K562 (cell line): Measurements from ENCODE around the gene CTIF. TPM values are rescaled to one million over a fixed set of nuclear protein-coding genes. Genes with fewer than 3 reads are reported as not detected.

Experiments used
- ATAC-seq: fragments of 200-7000 bp; cut with Tn5 transposase; 3 replicates; pipeline ENCODE4 v1.9.1; 2020; ENCODE audit warnings: moderate library complexity
- BruUV-seq: library from RNA; stranded (reverse); fragments of 400-500 nt; replicated peaks from 2 replicates; lab custom pipeline; 2021; lab: Mats Ljungman, UMichigan
- CTCF ChIA-PET: fragments of 300-600 bp; formaldehyde crosslinking; extraction: SDS; loops from one replicate; lab custom pipeline; 2021; ENCODE audit warnings: low intra/inter-chr PET ratio; lab: Yijun Ruan, JAX
- POLR2A ChIA-PET: fragments of 300-600, 350-650 bp; sonication (Branson Sonifier 250); formaldehyde crosslinking; extraction: SDS; loops from one replicate; lab custom pipeline; 2021; ENCODE audit warnings: antibody characterized with exemption, inconsistent platforms; lab: Yijun Ruan, JAX
- DNase-seq, 4 experiments: peaks; one replicate each; pipeline versions ENCODE4 v3.0.0 to v3.0.0-alpha.2; 2011 to 2018; ENCODE audit warnings: low spot score in 3 of 4, mixed read lengths in 3 of 4; ENCODE audit errors: extremely low read depth in 1 of 4
- FAIRE-seq: peaks from 2 replicates; lab custom pipeline; 2011; peaks lifted over from hg19 to GRCh38; lab: Jason Lieb, UNC
- H2AFZ ChIP-seq: 2 replicates; pipeline ENCODE4 v1.6.0; 2011; ENCODE audit warnings: low read depth, low read length, control low read depth, inconsistent platforms
- H3K27ac ChIP-seq: fragments of 200-600 bp; 3 replicates; pipeline ENCODE4 v1.8.0; 2011; ENCODE audit warnings: low read depth, mild to moderate bottlenecking, control low read depth, inconsistent platforms, low read length, moderate library complexity, mixed read lengths; ENCODE audit errors: extremely low read depth
- H3K27me3 ChIP-seq, 2 experiments: fragments of 300-600 bp in 1 of 2; 2 replicates in 1 of 2; 3 replicates in 1 of 2; pipeline versions ENCODE4 v1.6.0 to v1.8.0; 2011; ENCODE audit warnings: inconsistent platforms in 2 of 2, low read length in 2 of 2, mild to moderate bottlenecking in 1 of 2, mixed read lengths in 1 of 2, moderate library complexity in 1 of 2; ENCODE audit not compliant: control insufficient read depth in 2 of 2, insufficient read depth in 2 of 2
- H3K36me3 ChIP-seq: fragments of 300-600 bp; 3 replicates; pipeline ENCODE4 v1.8.0; 2011; ENCODE audit warnings: mild to moderate bottlenecking, low read length, inconsistent platforms; ENCODE audit not compliant: control insufficient read depth, insufficient read depth
- H3K4me1 ChIP-seq, 2 experiments: fragments of 200-600 bp in 1 of 2; replicated peaks in 1 of 2; 2 replicates in 1 of 2; 3 replicates in 1 of 2; pipeline versions ENCODE4 v1.5.1 to v1.8.0; 2011; ENCODE audit warnings: inconsistent platforms in 2 of 2, low read length in 2 of 2, mild to moderate bottlenecking in 1 of 2, mixed read lengths in 1 of 2, moderate library complexity in 1 of 2; ENCODE audit not compliant: control insufficient read depth in 2 of 2, insufficient read depth in 2 of 2
- H3K4me2 ChIP-seq: 2 replicates; pipeline ENCODE4 v1.6.1; 2011; ENCODE audit warnings: low read length, control low read depth, inconsistent platforms, mixed read lengths; ENCODE audit not compliant: insufficient read depth
- H3K4me3 ChIP-seq: fragments of 200-600 bp; sonication (generic), shearing (Covaris generic); 2 replicates; pipeline ENCODE4 v1.5.1; 2016; ENCODE audit warnings: control low read depth, inconsistent platforms
- H3K79me2 ChIP-seq: fragments of 200-600 bp; 3 replicates; pipeline ENCODE4 v1.8.0; 2011; ENCODE audit warnings: low read length, inconsistent platforms; ENCODE audit not compliant: control insufficient read depth, insufficient read depth
- H3K9ac ChIP-seq, 2 experiments: 2 replicates each; pipeline versions ENCODE4 v1.6.0 to v1.6.1; 2011; ENCODE audit warnings: low read depth in 2 of 2, low read length in 2 of 2, control low read depth in 1 of 2, inconsistent platforms in 1 of 2, mild to moderate bottlenecking in 1 of 2, mixed read lengths in 1 of 2; ENCODE audit not compliant: insufficient read depth in 1 of 2
- H3K9me1 ChIP-seq: one replicate; pipeline ENCODE4 v1.6.0; 2011; ENCODE audit warnings: inconsistent platforms, mild to moderate bottlenecking, low read length, moderate library complexity; ENCODE audit not compliant: control insufficient read depth, insufficient read depth
- H3K9me3 ChIP-seq: replicated peaks from 2 replicates; pipeline ENCODE4 v1.5.1; 2011; ENCODE audit warnings: low read depth, low read length, inconsistent platforms; ENCODE audit not compliant: control insufficient read depth, insufficient read depth
- H4K20me1 ChIP-seq: replicated peaks from 2 replicates; pipeline ENCODE4 v1.6.1; 2011; ENCODE audit warnings: low read length, inconsistent platforms, mixed read lengths; ENCODE audit not compliant: control insufficient read depth, insufficient read depth
- CHD1 ChIP-seq: fragments of 200-600 bp; sonication (generic); IDR thresholded peaks from one replicate; pipeline ENCODE4 v1.6.1; 2012; ENCODE audit warnings: mild to moderate bottlenecking, moderate library complexity, low read length, inconsistent platforms
- GATA2 ChIP-seq: sonication (generic); formaldehyde crosslinking; IDR thresholded peaks from 2 replicates; pipeline ENCODE4 v1.4.0; 2020; ENCODE audit warnings: mild to moderate bottlenecking, missing genetic modification reagents
- MBD2 ChIP-seq: sonication (generic); IDR thresholded peaks from 2 replicates; pipeline ENCODE4 v1.6.1; 2016; ENCODE audit warnings: low read depth, borderline replicate concordance
- MXI1 ChIP-seq: IDR thresholded peaks from 2 replicates; pipeline ENCODE4 v1.6.1; 2011; ENCODE audit warnings: low read depth, mild to moderate bottlenecking, improper control_type of control experiment, low read length
- NR2C1 ChIP-seq, 2 experiments: fragments of 450-650 bp; IDR thresholded peaks; 2 replicates each; pipeline ENCODE4 v1.6.1; 2017; ENCODE audit warnings: mild to moderate bottlenecking in 2 of 2, antibody characterized with exemption in 1 of 2, inconsistent platforms in 1 of 2, missing compliant biosample characterization in 1 of 2, missing genetic modification characterization in 1 of 2
- NR2C2 ChIP-seq, 2 experiments: fragments of 200-800 bp in 1 of 2; sonication (Bioruptor generic) in 1 of 2; sonication (generic) in 1 of 2; formaldehyde crosslinking in 1 of 2; IDR thresholded peaks; 2 replicates each; pipeline versions ENCODE4 v1.6.1 to v1.8.0; 2016 to 2022; ENCODE audit warnings: mild to moderate bottlenecking in 1 of 2, missing compliant biosample characterization in 1 of 2, missing genetic modification characterization in 1 of 2, missing genetic modification reagents in 1 of 2
- POLR2A ChIP-seq: fragments of 450-650 bp; conservative IDR thresholded peaks from 2 replicates; pipeline ENCODE4 v1.6.1; 2016
- SMAD3 ChIP-seq: fragments of 450-650 bp; formaldehyde crosslinking; conservative IDR thresholded peaks from 2 replicates; pipeline ENCODE4 v1.4.0; 2020; ENCODE audit warnings: mild to moderate bottlenecking
- ZNF717 ChIP-seq: fragments of 250-450 bp; sonication (Bioruptor Pico); IDR thresholded peaks from 2 replicates; pipeline ENCODE4 v1.5.0; 2021
- WGBS: fragments of 100-300 bp; shearing (Covaris generic); methylation state at CpG from one replicate; pipeline ENCODE4 v1.1.6; 2016; ENCODE audit warnings: low coverage, mixed read lengths; ENCODE audit not compliant: insufficient coverage; ENCODE audit errors: missing lambda C conversion rate; 5-methylcytosine and 5-hydroxymethylcytosine counted together
- in situ Hi-C: fragments of 300-500 bp; cut with MboI; formaldehyde crosslinking; loops from 4 replicates; pipeline ENCODE4 v1.15.0; 2018; ENCODE audit warnings: inconsistent platforms, mixed read lengths
- intact Hi-C: fragments of 100-400 bp; cut with micrococcal nuclease; formaldehyde crosslinking; loops from 2 replicates; pipeline ENCODE4 v1.14.2; 2022
- polyA plus RNA-seq, 8 experiments: library from polyadenylated mRNA; depleted of rRNA in 4 of 8; stranded (reverse) in 5 of 8; unstranded in 3 of 8; fragments of >200 nt; fragmentation: Nextera tagmentation in 2 of 8; fragmentation: Illumina TruSeq in 1 of 8; extraction: Ambion mirVana in 2 of 8; extraction: Trizol in 1 of 8; gene quantifications; 2 replicates each; pipeline versions ENCODE4 v1.2.1 to v1.2.3, GENCODE V29; 2011 to 2014; ENCODE audit warnings: inconsistent platforms in 1 of 8, missing spikeins in 1 of 8
- total RNA-seq, 7 experiments: library from RNA; depleted of rRNA in 6 of 7; stranded (reverse); fragments of >200 nt in 6 of 7; fragmentation: Illumina TruSeq in 2 of 7; extraction: Trizol in 2 of 7; gene quantifications; 2 replicates each; pipeline versions ENCODE4 v1.2.1 to v1.2.3, GENCODE V29; 2011 to 2021; ENCODE audit warnings: low replicate concordance in 1 of 7
- TF ChIP-seq, protein P1 (sequence below): fragments of 250-450 bp; sonication (Bioruptor Pico); IDR thresholded peaks from 2 replicates; pipeline ENCODE4 v1.4.0; 2020

Gene CTIF
- total and polyA plus RNA-seq, 9 of the 15 experiments (the other 6 are each of a cell fraction or from before 2014, with no cell fraction given): 0.17 to 11.5 (median 2.2) TPM

DNA sequence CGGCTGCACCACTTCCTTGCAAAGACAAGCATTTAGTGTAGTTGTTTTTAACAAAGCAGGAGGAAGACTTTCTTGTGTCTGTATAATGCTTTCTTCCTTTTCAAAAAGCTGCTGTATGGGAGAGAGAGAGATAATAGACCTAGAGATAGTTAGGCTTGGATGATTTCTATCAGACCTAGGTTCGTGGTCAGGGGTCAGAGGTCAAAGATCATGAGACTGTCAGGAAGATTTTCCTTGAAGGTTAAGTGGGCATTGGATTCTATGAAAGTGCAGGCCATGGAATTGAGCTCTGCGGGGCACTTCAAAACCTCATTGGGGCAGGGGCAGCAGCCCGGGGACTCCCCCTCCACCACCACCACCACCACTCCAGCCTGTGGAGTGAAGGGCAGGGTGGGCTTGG lies 164.6 kb downstream of the CTIF start:
- no peak overlapping the region for H2AFZ ChIP-seq
- H3K4me3 ChIP-seq: no peak overlapping the region
- no peak overlapping the region for H3K4me2 ChIP-seq
- H3K36me3 ChIP-seq: no peaks in the 10 kb centered on the region
- 74% methylated on average over 3 of the region's 4 CpGs for WGBS
- no peaks in the 10 kb centered on the region for H3K79me2 ChIP-seq
- no peak for FAIRE-seq
- H3K4me1 ChIP-seq: peaks cover 3 to 9% of the 10 kb centered on the region in 2 experiments; a peak in 3 of 5 replicates
- ChIA-PET CTCF (no interaction called here), POLR2A (interaction anchor here (0.7 kb wide), 1 partner anchor 33 kb away, joined by 3 read pairs; no protein-coding TSS in a partner anchor)
- no TSS peak for BruUV-seq
- no peaks in the 10 kb centered on the region for H3K9me3 ChIP-seq
- no peak overlapping the region for H3K9ac ChIP-seq
- H3K9me1 ChIP-seq: no peaks in the 10 kb centered on the region
- H3K27me3 ChIP-seq: no peaks in the 10 kb centered on the region
- TF ChIP-seq SMAD3 (CRISPR knock-in tag): no peak
- TF ChIP-seq NR2C2 (CRISPR knock-in tag; IDR thresholded peaks at IDR 0.05): no peak
- TF ChIP-seq NR2C2 (tag; IDR thresholded peaks at IDR 0.05): peak; percentile 81
- no peak for TF ChIP-seq MXI1
- no peak for TF ChIP-seq POLR2A
- no peak for TF ChIP-seq GATA2 (CRISPR knock-in tag)
- no peak for TF ChIP-seq CHD1
- TF ChIP-seq NR2C1 (IDR thresholded peaks at IDR 0.05): peak; percentile 75
- TF ChIP-seq NR2C1 (tag; IDR thresholded peaks at IDR 0.05): peak; percentile 88
- TF ChIP-seq, protein P1, sequence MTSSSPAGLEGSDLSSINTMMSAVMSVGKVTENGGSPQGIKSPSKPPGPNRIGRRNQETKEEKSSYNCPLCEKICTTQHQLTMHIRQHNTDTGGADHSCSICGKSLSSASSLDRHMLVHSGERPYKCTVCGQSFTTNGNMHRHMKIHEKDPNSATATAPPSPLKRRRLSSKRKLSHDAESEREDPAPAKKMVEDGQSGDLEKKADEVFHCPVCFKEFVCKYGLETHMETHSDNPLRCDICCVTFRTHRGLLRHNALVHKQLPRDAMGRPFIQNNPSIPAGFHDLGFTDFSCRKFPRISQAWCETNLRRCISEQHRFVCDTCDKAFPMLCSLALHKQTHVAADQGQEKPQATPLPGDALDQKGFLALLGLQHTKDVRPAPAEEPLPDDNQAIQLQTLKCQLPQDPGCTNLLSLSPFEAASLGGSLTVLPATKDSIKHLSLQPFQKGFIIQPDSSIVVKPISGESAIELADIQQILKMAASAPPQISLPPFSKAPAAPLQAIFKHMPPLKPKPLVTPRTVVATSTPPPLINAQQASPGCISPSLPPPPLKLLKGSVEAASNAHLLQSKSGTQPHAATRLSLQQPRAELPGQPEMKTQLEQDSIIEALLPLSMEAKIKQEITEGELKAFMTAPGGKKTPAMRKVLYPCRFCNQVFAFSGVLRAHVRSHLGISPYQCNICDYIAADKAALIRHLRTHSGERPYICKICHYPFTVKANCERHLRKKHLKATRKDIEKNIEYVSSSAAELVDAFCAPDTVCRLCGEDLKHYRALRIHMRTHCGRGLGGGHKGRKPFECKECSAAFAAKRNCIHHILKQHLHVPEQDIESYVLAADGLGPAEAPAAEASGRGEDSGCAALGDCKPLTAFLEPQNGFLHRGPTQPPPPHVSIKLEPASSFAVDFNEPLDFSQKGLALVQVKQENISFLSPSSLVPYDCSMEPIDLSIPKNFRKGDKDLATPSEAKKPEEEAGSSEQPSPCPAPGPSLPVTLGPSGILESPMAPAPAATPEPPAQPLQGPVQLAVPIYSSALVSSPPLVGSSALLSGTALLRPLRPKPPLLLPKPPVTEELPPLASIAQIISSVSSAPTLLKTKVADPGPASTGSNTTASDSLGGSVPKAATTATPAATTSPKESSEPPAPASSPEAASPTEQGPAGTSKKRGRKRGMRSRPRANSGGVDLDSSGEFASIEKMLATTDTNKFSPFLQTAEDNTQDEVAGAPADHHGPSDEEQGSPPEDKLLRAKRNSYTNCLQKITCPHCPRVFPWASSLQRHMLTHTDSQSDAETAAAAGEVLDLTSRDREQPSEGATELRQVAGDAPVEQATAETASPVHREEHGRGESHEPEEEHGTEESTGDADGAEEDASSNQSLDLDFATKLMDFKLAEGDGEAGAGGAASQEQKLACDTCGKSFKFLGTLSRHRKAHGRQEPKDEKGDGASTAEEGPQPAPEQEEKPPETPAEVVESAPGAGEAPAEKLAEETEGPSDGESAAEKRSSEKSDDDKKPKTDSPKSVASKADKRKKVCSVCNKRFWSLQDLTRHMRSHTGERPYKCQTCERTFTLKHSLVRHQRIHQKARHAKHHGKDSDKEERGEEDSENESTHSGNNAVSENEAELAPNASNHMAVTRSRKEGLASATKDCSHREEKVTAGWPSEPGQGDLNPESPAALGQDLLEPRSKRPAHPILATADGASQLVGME (CRISPR knock-in tag): no peak
- no peak for TF ChIP-seq ZNF717 (CRISPR knock-in tag)
- no peak for TF ChIP-seq MBD2
- ATAC-seq: no peak
- no peak for DNase-seq
- in situ Hi-C loops: no loop called here
- intact Hi-C loops: no loop called here
- no peaks in the 10 kb centered on the region for H4K20me1 ChIP-seq
- H3K27ac ChIP-seq: no peak overlapping the region
